Renal cortical epithelial cell (primary cell): ENCODE measurements around the gene TEX28. TPM values are rescaled to one million over a fixed set of nuclear protein-coding genes. Genes with fewer than 3 reads are reported as not detected.
"Not testable (repeated sequence)": the region's sequence is repeated elsewhere in the genome, so short reads cannot be mapped to it uniquely, and the experiment has no call there.

Experiments
- DNase-seq: peaks from one replicate; pipeline ENCODE4 v3.0.0-alpha.2; 2011; ENCODE audit warnings: low read depth
- total RNA-seq: library from RNA; depleted of rRNA; stranded (reverse); fragments of >200 nt; gene quantifications from 2 replicates; pipeline ENCODE4 v1.2.3, GENCODE V29; 2014

Gene TEX28
- total RNA-seq, 1 donor from 2014 or later, result not detected

- not testable (repeated sequence) for DNase-seq
These were observed 47.4 kb downstream of the TEX28 start for GRCh38 chrX:154247377-154248045.

DNA sequence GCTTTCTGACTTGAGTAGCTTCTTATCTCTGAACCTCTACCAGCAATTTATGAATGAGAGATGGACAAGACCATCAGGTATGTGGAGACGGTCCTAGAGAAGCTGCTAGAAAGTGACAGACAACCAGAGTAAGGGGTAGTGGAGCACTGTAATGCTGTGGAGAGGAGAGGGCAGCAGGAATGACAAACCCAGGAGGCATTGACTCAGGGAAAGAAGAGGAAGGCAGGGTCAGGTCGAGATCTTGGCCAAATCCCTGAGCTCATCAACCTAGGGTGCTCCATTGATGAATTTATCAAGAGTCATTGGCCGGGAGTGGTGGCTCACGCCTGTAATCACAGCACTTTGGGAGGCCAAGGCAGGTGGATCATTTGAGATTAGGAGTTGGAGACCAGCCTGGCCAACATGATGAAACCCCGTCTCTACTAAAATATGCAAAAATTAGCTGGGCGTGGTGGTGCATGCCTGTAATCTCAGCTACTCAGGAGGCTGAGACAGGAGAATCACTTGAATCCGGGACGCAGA is 54.9 kb downstream of the TEX28 start:
- not testable (repeated sequence) for DNase-seq

DNA sequence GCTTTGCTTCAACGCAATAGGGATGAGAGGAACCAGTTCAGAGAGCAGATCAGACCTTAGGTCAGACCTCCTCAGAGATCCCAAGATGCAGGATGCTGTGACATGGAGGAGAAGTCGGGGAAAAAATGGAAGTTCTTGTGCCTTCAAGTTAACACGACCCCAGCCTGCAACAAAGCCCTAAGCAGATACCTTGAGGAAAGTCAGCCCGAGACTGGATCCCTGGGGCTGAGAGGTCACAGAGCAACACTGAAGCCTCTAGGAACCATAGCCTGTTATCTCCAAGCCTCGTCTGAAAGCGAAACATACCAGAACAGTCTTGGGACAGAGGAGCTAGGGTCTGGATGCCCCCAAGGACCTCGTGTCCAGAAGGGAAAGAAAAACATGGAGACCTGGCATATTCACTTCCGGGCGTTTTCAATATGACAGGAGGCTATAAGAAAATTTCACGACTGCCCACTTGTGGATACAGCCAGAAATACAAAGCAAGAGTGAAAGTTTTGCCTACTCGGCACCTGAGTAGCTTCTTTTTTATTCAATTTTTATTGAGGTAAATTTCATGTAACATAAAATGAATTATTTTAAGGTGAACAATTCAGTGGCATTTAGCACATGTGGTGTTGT is 55.9 kb downstream of the TEX28 start:
- not testable (repeated sequence) for DNase-seq

GRCh38 chrX:154233620-154234019 is 61.3 kb downstream of the TEX28 start:
- DNase-seq, result not testable (repeated sequence)

GRCh38 chrX:154231443-154231842 is 63.5 kb downstream of the TEX28 start:
- DNase-seq, result not testable (repeated sequence)

DNA sequence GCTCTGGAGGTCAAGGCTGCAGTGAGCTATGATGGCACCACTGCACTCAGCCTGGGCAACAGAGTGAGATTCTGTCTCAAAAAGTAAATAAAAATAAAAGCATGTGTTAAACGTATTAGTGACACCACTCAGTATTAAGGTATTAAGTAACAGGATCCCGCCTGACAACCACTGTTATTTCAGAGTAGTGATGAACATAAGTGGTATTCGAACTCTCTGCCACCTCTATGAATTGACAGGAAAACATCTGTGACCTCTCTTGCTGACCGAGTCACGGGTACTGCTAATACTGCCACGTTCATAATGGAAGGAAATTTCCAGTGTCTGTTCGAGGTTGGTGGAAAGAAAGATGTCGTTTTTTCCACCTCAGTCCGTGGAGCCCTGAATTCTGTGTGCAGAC is 68.2 kb downstream of the TEX28 start:
- DNase-seq, result not testable (repeated sequence)

- not testable (repeated sequence) for DNase-seq
These were observed 69.6 kb downstream of the TEX28 start for GRCh38 chrX:154225292-154225691.

Other genes starting within 250 kb of the TEX28 start
- 16.7 and 32.1 TPM in 2 replicates for gene MECP2, start 197.4 kb downstream of the TEX28 start, total RNA-seq
- not detected in 2 replicates for gene OPN1LW, start 150.9 kb downstream of the TEX28 start, total RNA-seq
- gene OPN1MW, start 112.5 kb downstream of the TEX28 start, total RNA-seq, result not detected in 2 replicates
- not detected in 2 replicates for gene OPN1MW2, start 75.4 kb downstream of the TEX28 start, total RNA-seq
- gene OPN1MW3, start 37.5 kb downstream of the TEX28 start, total RNA-seq, result not detected in 2 replicates
- gene TKTL1, start 671 bp upstream of the TEX28 start, total RNA-seq, result not detected in 2 replicates
- 1,833 and 2,112 TPM in 2 replicates for gene FLNA, start 79.5 kb upstream of the TEX28 start, total RNA-seq
- 14.9 and 16.8 TPM in 2 replicates for gene EMD, start 84.2 kb upstream of the TEX28 start, total RNA-seq
- 3,735 and 5,196 TPM in 2 replicates for gene RPL10, start 103.3 kb upstream of the TEX28 start, total RNA-seq
- 34.7 and 42.5 TPM in 2 replicates for gene DNASE1L1, start 114.1 kb upstream of the TEX28 start, total RNA-seq
- 16.8 and 21.2 TPM in 2 replicates for gene TAFAZZIN, start 116.4 kb upstream of the TEX28 start, total RNA-seq
- gene ATP6AP1, start 133.6 kb upstream of the TEX28 start, total RNA-seq, result 69.8 and 70.8 TPM in 2 replicates
- 37.3 and 104 TPM in 2 replicates for gene GDI1, start 142.0 kb upstream of the TEX28 start, total RNA-seq
- gene FAM50A, start 149.0 kb upstream of the TEX28 start, total RNA-seq, result 65.8 and 71.8 TPM in 2 replicates
- gene PLXNA3, start 163.2 kb upstream of the TEX28 start, total RNA-seq, result 13.0 and 33.7 TPM in 2 replicates
- 14.0 and 24.5 TPM in 2 replicates for gene LAGE3, start 184.2 kb upstream of the TEX28 start, total RNA-seq
- gene UBL4A, start 191.5 kb upstream of the TEX28 start, total RNA-seq, result 48.8 and 65.8 TPM in 2 replicates
- gene SLC10A3, start 195.5 kb upstream of the TEX28 start, total RNA-seq, result 10.9 and 47.0 TPM in 2 replicates
- gene FAM3A, start 221.1 kb upstream of the TEX28 start, total RNA-seq, result 16.5 and 42.0 TPM in 2 replicates